AG04450 (cell line): ENCODE data around the gene COQ9. TPM values are rescaled to one million over a fixed set of nuclear protein-coding genes. Genes with fewer than 3 reads are reported as not detected.

ENCODE experiments used
- CTCF ChIA-PET: fragments of 300-600, 350-600 bp; formaldehyde crosslinking; extraction: SDS; loops from one replicate; lab custom pipeline; 2022; ENCODE audit warnings: antibody characterized with exemption, inconsistent platforms; lab: Charles Lee
- POLR2A ChIA-PET: fragments of 350-600 bp; formaldehyde crosslinking; extraction: SDS; loops from one replicate; lab custom pipeline; 2021; ENCODE audit warnings: antibody characterized with exemption, inconsistent platforms; lab: Yijun Ruan, JAX
- DNase-seq: peaks from one replicate; pipeline ENCODE4 v3.0.0-alpha.2; 2011; ENCODE audit warnings: low read depth, low spot score
- H3K27ac ChIP-seq: one replicate; pipeline ENCODE4 v1.5.1; 2012; ENCODE audit warnings: low read depth, low read length, control low read depth
- H3K27me3 ChIP-seq: one replicate; pipeline ENCODE4 v1.6.0; 2012; ENCODE audit warnings: low read length; ENCODE audit not compliant: control insufficient read depth, insufficient read depth
- H3K4me3 ChIP-seq: 2 replicates; pipeline ENCODE4 v1.5.1; 2011; ENCODE audit warnings: mild to moderate bottlenecking, low read depth, low read length, control low read depth
- H3K9me3 ChIP-seq: 2 replicates; pipeline ENCODE4 v1.5.1; 2012; ENCODE audit warnings: low read length; ENCODE audit not compliant: control insufficient read depth, insufficient read depth
- CTCF ChIP-seq: IDR thresholded peaks from 2 replicates; pipeline ENCODE4 v1.5.1; 2011; ENCODE audit warnings: low read depth, low read length, control low read depth, inconsistent platforms
- polyA plus RNA-seq: library from polyadenylated mRNA; depleted of rRNA; stranded (reverse); fragments of >200 nt; gene quantifications from 2 replicates; pipeline ENCODE4 v1.2.3, GENCODE V29; 2011; rRNA removed

COQ9 gene
- polyA plus RNA-seq, 1 experiment = 59.0 TPM

GRCh38 chr16:57509231-57509923 is 62.1 kb downstream of the COQ9 start:
- POLR2A ChIA-PET = no interaction called here
- no peak for TF ChIP-seq CTCF
- no peak overlapping the region for H3K4me3 ChIP-seq
- peaks cover 36% of the 10 kb centered on the region for H3K27me3 ChIP-seq
- no peak for DNase-seq
- H3K9me3 ChIP-seq = no peaks in the 10 kb centered on the region
- H3K27ac ChIP-seq = no peak overlapping the region
- CTCF ChIA-PET = interaction anchor here (3.9 kb wide), 1 partner anchor 10 kb away, joined by 26 read pairs; no protein-coding TSS in a partner anchor

GRCh38 chr16:57510016-57510871 is 63.0 kb downstream of the COQ9 start:
- Histone ChIP-seq H3K27ac (no peak overlapping the region), H3K9me3 (no peaks in the 10 kb centered on the region), H3K4me3 (no peak overlapping the region), H3K27me3 (peaks cover 30% of the 10 kb centered on the region)
- TF ChIP-seq CTCF = no peak
- no peak for DNase-seq
- ChIA-PET CTCF (interaction anchor here (3.9 kb wide), 1 partner anchor 10 kb away, joined by 26 read pairs; no protein-coding TSS in a partner anchor), POLR2A (interaction anchor here (0.6 kb wide), 1 partner anchor 76 kb away, joined by 7 read pairs; no protein-coding TSS in a partner anchor)

Other genes with a start within 250 kb of the COQ9 start
- gene ARL2BP, start 202.2 kb upstream of the COQ9 start, polyA plus RNA-seq = 84.7 and 107 TPM in 2 replicates
- gene PLLP, start 162.8 kb upstream of the COQ9 start, polyA plus RNA-seq = 0.06 and 0.10 TPM in 2 replicates
- gene CCL22, start 88.7 kb upstream of the COQ9 start, polyA plus RNA-seq = not detected in 2 replicates
- gene CX3CL1, start 75.0 kb upstream of the COQ9 start, polyA plus RNA-seq = 0.48 TPM in 2 replicates
- not detected in 2 replicates for gene CCL17, start 42.7 kb upstream of the COQ9 start, polyA plus RNA-seq
- 48.6 and 49.7 TPM in 2 replicates for gene CIAPIN1, start 94 bp upstream of the COQ9 start, polyA plus RNA-seq
- 143 and 149 TPM in 2 replicates for gene POLR2C, start 15.2 kb downstream of the COQ9 start, polyA plus RNA-seq
- gene DOK4, start 39.0 kb downstream of the COQ9 start, polyA plus RNA-seq = 12.5 and 15.9 TPM in 2 replicates
- 7.1 and 8.3 TPM in 2 replicates for gene CCDC102A, start 89.1 kb downstream of the COQ9 start, polyA plus RNA-seq
- not detected in 2 replicates for gene ADGRG5, start 95.2 kb downstream of the COQ9 start, polyA plus RNA-seq
- gene ADGRG1, start 181.2 kb downstream of the COQ9 start, polyA plus RNA-seq = 1.6 and 2.1 TPM in 2 replicates
- not detected in 2 replicates for gene ADGRG3, start 220.8 kb downstream of the COQ9 start, polyA plus RNA-seq
- not detected in 2 replicates for gene DRC7, start 247.3 kb downstream of the COQ9 start, polyA plus RNA-seq